Kidney capillary endothelial cell (primary cell): Measurements from ENCODE around the gene FAAP20.

Experiments
- DNase-seq: peaks from one replicate; pipeline ENCODE4 v3.0.0-alpha.2; 2018; ENCODE audit warnings: low spot score

Gene FAAP20

DNA sequence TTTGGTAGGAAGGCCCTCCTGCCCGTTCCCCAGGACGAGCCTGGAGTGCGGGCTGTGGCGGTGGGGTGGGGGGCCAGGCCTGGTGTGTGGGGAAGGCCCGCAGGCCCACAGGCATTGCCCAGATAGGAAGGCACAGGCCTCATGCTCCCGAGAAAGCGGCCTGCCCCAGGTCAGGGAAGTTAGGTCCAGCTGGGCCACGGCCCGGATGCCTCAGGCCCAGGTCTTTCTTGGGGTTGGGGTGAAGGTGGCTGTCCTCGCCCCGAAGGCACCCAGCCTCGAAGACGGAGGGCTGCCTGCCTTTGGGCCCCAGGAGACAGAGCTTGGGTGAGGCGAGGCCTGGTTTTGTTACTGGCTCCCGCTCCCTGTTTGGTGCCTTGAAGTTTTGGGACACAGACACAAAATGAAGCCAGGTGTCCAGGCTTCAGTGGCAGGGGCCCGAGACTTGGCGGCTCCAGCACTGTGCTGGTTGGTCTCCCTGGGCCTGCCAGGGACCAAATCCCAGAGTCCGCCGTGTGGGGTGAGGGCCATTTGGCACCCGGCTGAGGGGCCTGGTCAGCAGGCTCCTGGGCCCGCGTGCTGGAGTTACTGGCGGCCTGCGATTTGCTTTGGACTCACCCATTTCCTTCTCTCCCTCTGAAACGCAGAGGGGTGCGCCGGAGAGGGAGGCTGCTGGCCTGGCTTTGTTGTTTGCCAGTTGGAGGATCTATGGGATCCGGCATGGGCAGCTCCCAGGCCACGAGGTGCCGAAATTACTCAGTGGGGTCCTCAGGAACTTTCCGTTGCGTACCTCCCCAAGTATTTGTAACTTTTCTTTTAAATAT, 35.5 kb upstream of the FAAP20 start:
- no peak for DNase-seq

DNA sequence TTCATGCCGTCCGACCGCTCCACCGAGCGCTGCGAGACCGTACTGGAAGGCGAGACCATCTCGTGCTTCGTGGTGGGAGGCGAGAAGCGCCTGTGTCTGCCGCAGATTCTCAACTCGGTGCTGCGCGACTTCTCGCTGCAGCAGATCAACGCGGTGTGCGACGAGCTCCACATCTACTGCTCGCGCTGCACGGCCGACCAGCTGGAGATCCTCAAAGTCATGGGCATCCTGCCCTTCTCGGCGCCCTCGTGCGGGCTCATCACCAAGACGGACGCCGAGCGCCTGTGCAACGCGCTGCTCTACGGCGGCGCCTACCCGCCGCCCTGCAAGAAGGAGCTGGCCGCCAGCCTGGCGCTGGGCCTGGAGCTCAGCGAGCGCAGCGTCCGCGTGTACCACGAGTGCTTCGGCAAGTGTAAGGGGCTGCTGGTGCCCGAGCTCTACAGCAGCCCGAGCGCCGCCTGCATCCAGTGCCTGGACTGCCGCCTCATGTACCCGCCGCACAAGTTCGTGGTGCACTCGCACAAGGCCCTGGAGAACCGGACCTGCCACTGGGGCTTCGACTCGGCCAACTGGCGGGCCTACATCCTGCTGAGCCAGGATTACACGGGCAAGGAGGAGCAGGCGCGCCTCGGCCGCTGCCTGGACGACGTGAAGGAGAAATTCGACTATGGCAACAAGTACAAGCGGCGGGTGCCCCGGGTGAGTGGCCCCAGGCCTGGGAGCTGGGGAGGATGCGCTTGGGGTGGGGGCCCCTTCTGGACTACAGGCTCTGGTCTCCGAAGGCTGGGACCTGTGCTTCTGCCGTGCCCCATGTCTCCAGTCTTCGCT, 34.7 kb upstream of the FAAP20 start:
- no peak for DNase-seq

DNA sequence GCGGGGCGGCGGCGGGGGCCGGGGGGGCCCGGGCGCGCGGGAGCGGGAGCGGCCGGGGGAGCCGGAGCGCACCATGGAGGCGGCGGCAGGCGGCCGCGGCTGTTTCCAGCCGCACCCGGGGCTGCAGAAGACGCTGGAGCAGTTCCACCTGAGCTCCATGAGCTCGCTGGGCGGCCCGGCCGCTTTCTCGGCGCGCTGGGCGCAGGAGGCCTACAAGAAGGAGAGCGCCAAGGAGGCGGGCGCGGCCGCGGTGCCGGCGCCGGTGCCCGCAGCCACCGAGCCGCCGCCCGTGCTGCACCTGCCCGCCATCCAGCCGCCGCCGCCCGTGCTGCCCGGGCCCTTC, 34.1 kb upstream of the FAAP20 start:
- DNase-seq, result no peak

DNA sequence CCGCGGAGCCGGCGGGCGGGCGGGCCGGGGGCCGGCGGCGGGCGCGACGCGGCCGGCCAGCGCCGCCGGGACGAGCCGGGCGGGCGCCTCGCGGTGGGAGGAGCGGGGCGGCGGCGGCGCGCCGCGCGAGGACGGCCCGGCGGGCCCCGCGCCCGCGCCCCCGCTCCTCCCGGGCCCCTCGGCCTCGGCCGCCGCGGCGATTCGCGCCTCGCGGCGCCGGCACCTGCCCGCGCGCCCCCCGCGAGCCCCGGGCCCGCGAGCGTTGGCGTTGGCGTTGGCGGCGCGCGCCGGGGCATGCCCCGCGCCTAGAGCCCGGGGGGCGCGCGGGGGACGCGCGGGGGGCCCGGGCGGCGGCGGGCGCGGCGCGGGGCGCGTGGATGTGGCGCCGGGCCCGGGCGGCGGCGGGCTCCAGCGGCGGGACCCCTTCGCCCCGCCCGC, 33.6 kb upstream of the FAAP20 start, which contains the start of gene SKI:
Gene SKI, plus strand, starts transcription at position 163 of the 438 bp plus-strand sequence. CDS start 448 bp downstream, outside the sequence.
- no peak for DNase-seq

GRCh38 chr1:2227346-2228156, 33.0 kb upstream of the FAAP20 start:
- DNase-seq, result peak; percentile 87

DNA sequence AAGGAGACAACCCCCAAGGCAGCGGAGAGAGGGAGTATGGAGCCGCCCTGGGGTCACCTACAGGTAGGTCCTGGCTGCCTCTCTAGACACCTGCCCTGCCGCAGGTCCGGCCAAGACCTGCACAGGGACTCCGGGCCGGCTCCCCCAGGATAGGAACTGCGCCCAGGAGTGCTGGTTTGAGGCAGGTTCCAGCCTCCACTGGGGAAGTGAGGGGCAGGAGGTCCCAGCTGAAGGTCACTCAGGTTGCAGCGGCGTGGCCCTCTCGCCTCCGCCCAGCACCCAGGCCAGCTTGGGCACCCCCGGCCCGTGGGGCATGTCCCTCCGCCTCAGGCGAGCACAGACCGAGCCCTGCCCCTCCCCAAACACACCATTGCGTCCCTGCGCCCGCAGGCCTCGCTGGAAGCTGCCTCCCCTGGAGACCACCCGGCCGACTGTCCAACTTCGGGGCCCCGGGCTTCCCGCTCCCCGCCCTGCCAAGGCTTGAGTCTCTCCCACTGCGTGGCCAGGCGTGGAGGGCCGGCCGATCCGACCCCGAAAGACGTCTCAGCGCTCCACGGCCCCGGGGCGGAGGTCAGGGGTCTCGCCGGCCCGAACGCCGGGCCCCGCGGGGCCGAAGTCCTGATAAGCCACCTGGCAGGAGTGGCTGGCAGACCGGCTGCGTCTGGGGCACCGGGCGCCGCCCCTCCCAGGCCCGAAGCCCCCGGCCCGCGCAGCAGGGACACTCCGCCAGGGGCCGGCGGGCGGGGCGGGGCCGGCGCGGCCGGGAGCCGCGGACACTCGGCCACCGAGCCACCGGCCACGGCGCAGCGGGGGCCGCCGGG, 32.2 kb upstream of the FAAP20 start:
- DNase-seq, result no peak

- DNase-seq, result no peak
These were observed 30.3 kb upstream of the FAAP20 start for GRCh38 chr1:2224631-2225428.

DNA sequence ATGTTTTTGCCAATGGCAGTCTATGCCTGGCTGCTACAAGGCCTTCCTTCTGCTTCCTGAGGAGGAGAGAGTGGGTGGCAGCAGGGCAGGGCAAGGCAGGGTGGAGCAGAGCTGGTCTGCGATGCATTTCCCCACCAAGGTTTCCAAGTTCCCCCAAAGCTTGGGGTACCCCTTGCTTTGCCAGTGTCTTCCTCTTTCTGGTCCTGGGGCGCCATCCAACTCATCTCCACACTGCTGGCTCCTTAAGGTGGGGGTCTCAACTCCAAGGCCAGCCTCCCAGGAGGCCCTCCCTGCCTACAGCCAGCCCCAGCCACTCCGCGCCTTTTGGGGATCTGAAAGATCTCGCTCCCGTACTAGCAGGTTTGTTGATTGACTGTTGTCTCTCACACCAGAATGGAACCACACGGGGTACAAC, 29.6 kb upstream of the FAAP20 start:
- DNase-seq, result no peak

GRCh38 chr1:2221271-2221670, 26.7 kb upstream of the FAAP20 start:
- no peak for DNase-seq

DNA sequence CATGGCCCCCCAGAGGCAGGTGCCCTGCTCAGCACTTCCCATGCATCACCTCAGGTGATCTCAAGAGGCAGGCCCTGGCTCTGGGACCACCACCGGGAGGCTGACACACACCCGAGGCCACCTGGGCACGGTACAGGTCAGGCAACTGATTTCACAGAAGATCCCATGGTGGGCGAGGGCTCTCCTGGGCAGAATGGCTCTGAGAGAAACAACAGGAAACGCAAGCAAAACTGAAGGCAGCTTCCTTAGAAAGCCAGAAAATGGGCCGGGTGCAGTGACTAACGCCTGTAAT, 22.1 kb upstream of the FAAP20 start:
- DNase-seq, result no peak

- DNase-seq, result no peak
These were observed 21.6 kb upstream of the FAAP20 start for GRCh38 chr1:2215909-2216766.

DNA sequence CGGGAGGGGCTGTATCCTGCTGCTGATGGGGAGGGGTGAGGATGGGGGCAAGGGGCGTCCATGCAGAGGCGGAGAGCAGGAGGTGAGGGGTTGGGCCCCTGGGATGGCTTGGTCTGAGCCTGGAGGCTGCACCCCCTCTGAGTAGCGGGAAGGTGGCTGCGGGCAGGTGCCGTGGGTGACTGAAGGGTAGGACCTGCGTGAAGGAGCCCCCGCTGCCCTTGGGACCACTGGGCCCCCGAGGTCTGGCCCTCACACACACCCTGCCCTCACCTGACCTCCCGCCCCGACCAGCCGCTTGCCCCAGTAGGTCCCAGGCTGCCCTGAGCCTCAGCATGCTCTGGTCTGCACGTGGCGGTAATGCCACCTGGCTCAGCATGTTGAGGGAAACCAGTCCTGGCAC, 20.8 kb upstream of the FAAP20 start:
- DNase-seq, result no peak

DNA sequence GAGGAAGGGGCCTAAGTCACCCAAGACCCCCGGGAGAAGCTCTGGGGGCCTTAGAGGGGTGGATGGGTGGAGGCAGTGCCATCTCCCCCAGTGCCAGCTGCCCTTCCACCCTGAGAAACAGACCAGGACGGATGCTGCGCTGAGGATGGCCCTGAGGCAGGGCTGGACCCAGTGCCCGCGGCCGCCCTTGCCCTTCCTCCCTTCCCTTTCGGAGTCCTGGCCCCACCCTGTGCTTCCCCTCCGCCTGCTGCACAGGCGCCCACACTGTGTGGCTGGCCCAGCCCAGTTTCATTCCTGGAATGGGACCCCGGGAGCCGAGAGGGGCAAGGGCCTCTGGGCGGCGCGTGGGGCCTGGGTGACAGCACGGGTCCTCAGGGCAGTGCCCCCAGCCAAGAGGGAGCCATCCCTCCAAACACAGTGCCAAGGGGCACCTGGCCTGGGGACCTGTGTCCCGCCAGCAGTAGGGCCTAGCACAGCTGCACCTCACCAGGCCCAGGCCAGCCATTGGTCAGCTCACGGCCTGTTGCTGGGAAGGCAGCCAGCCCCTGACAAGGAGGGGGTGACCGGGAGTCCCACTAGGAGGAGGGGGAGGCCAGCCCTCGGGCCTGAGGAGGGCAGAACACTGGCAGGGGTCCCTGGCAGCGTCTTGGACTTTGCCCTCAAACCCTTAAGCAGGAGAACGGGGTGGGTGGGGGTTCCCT, 20.1 kb upstream of the FAAP20 start:
- no peak for DNase-seq

- no peak for DNase-seq
These were observed 19.3 kb upstream of the FAAP20 start for GRCh38 chr1:2213576-2214505.

GRCh38 chr1:2212532-2213491, 18.2 kb upstream of the FAAP20 start:
- DNase-seq, result peak; percentile 93

DNA sequence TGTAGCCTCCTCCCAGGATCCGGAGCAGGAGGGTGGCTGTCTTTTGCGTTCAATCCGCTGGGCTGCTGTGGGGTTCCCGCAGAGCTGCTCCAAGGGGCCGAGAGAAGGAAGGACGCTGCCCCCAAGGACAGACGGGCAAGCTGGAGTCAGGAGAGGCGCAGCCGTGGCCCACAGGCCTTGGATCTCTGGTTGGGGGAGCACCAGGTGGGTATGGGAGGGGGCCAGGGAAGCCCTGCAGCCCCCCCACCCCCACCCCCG, 17.6 kb upstream of the FAAP20 start:
- DNase-seq, result no peak

DNA sequence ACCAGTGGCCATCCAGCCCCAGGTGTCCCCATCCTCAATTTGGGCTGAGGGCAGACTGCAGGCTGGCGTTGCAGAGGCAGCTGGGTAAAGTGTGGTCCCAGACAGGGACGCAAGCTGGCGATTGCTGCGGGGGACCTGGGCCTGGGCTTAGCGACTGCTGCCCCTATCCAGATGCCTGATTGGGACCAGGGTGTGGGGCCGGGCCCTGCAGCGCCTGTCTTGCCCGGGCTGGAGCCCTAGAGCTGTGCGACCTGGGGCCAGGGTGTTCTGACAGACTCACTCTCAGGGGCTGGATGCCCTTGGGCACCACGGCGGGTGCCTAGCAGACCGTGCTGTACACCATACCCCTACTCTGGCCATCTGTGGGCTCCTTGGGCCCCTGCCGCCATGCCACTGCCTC, 16.2 kb upstream of the FAAP20 start:
- no peak for DNase-seq
